OCI-LY7 (cell line): ENCODE results near the gene LRRK1.

Source experiments
- CTCF ChIP-seq: fragments of 200-600 bp; sonication (generic); conservative IDR thresholded peaks from 2 replicates; pipeline ENCODE4 v1.5.1; 2014; ENCODE audit warnings: mild to moderate bottlenecking, antibody characterized with exemption, low read length, moderate library complexity, mixed read lengths
- EZH2phosphoT487 ChIP-seq: fragments of 200-600 bp; sonication (generic); IDR thresholded peaks from 2 replicates; pipeline ENCODE4 v1.6.1; 2018; ENCODE audit warnings: low read depth, borderline replicate concordance, mild to moderate bottlenecking, mixed run types, antibody characterized with exemption, low read length, moderate library complexity, mixed read lengths

DNA sequence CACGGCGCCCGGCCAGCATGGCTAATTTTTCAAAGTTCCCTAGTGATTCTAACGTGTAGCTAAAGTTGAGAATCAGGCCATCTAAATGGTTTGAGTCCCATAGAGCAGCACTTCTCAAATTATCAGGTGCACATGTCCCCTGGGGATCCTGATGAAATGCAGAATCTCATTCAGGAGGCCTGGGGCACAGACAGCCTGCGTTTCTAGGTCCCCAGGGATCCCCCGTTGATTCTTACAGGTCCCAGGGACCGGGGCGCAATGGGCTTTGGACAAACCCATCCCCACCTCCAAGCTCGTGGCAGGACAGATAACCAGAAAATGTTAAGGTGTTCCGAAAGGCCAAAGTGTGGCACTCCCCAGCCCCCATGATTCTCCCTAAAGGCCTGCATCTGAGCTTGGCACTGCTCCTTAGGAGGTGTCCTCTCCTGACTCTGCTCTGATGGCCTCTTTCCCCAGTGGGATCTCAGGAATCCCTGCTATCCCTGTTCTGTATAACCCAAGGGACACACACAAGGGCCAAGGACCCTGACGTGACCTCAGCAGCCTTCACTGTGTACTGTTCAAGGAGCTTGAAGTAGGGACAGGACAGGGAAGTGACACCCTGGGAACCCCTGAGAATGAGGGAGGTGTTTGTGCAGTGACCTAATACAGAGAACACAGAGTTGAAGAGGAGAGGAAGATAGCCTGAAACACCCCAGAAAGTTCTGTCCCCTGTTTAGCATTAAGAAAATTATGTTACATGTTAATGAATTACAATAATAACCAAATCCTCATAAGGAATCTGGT lies 8.0 kb downstream of the LRRK1 start:
- TF ChIP-seq CTCF = no peak
- TF ChIP-seq EZH2phosphoT487 = no peak
